ENCODE data around the gene CUL9. TPM values are rescaled to one million over a fixed set of nuclear protein-coding genes. Genes with fewer than 3 reads are reported as not detected.

Gene CUL9
- total RNA-seq, 1 experiment from 2014 or later: 15.2 TPM

- Histone ChIP-seq H2BK15ac (ENCODE audit: low read depth, low read length) (no peak overlapping the region), H3K23ac (ENCODE audit: insufficient read length, low read depth, low read length) (no peak overlapping the region), H2BK12ac (ENCODE audit: insufficient read length, low read depth, low read length) (no peak overlapping the region), H3K27ac (ENCODE audit: insufficient read length, low read depth, low read length) (no peak overlapping the region), H2BK5ac (ENCODE audit: insufficient read length, low read length) (no peak overlapping the region), H4K5ac (ENCODE audit: insufficient read length, low read depth, low read length) (no peak overlapping the region), H3K79me2 (ENCODE audit: insufficient read depth, low read length) (no peaks in the 10 kb centered on the region), H2AFZ (ENCODE audit: low read length) (no peak overlapping the region), H3K9me3 (ENCODE audit: control insufficient read depth, low read depth, low read length) (no peaks in the 10 kb centered on the region), H3K23me2 (ENCODE audit: insufficient read length, low read depth, low read length, poor library complexity, severe bottlenecking) (peaks cover 6% of the 10 kb centered on the region), H3K27me3 (ENCODE audit: insufficient read depth, low read length) (no peaks in the 10 kb centered on the region), H2BK120ac (ENCODE audit: low read depth, low read length, poor library complexity, severe bottlenecking) (no peak overlapping the region), H2BK20ac (ENCODE audit: low read depth, low read length, poor library complexity, severe bottlenecking) (no peak overlapping the region), H4K91ac (ENCODE audit: insufficient read length, low read depth, low read length) (no peak overlapping the region), H3K18ac (ENCODE audit: insufficient read length, low read depth, low read length) (no peak overlapping the region), H3K56ac (ENCODE audit: insufficient read length, low read depth, low read length) (no peak overlapping the region), H3K4me2 (ENCODE audit: insufficient read depth, insufficient read length, low read length) (no peak overlapping the region), H3K14ac (ENCODE audit: insufficient read depth, low read length) (no peak overlapping the region), H3K4ac (ENCODE audit: low read depth, low read length) (no peak overlapping the region), H3K4me1 (ENCODE audit: insufficient read depth, low read length) (no peaks in the 10 kb centered on the region), H3T11ph (ENCODE audit: low read length) (no peak overlapping the region), H2AK5ac (ENCODE audit: insufficient read length, low read length) (no peak overlapping the region), H4K20me1 (ENCODE audit: control insufficient read depth, insufficient read depth, insufficient read length) (no peaks in the 10 kb centered on the region), H4K8ac (replicated peaks; ENCODE audit: insufficient read length, low read depth, low read length) (no peak overlapping the region), H3K9ac (ENCODE audit: extremely low read depth, insufficient read length, low read length) (no peak overlapping the region), H3K79me1 (ENCODE audit: insufficient read depth, low read depth, low read length, poor library complexity, severe bottlenecking) (peaks cover 4% of the 10 kb centered on the region)
- Mint-ChIP-seq H3K27me3 (ENCODE audit: low read depth) (no peaks in the 10 kb centered on the region), H3K36me3 (ENCODE audit: insufficient read depth in 1 of 3, low read depth in 3 of 3) (peaks cover 28 to 45% (median 43%) of the 10 kb centered on the region in 3 experiments; a peak in 6 of 7 replicates), H3K4me3 (no peak overlapping the region), H3K4me1 (peaks cover 22 to 23% of the 10 kb centered on the region in 2 experiments), H3K9me3 (no peaks in the 10 kb centered on the region), H3K27ac (no peak overlapping the region)
- no peak for TF ChIP-seq CTCF (conservative IDR thresholded peaks at IDR 0.05)
- WGBS (ENCODE audit: extremely low coverage, insufficient read length, low lambda C conversion rate): no CpG with 5 or more reads among the region's 7 CpGs
- DNase-seq: no peak
Observed at GRCh38 chr6:43180058-43180457, 1.9 kb upstream of the CUL9 start.
